ENCODE results near the gene RANBP2. TPM values are rescaled to one million over a fixed set of nuclear protein-coding genes. Genes with fewer than 3 reads are reported as not detected.

RANBP2 gene
- total RNA-seq, 1 donor from 2014 or later = 91.7 TPM

DNA sequence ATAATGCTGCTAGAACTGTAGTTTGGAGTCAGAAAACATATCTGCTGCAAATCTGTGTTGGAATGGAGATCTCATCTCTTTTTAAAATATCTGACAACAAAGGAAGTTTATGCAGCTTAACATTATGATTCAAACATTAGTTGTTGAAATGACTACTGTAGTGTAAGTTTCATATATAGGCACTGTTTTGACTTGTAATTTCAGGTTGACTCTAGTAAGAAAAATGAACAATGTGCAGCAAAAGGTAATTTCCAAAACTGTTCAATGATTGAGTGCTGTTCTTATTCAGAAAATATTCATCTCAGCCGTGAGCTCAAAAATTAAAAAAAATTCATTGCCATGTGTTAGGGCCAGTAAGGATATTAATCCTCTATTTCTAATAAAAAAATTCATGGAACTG lies 115.8 kb downstream of the RANBP2 start:
- DNase-seq (ENCODE audit: low spot score) = no peak

Other genes starting within 250 kb of the RANBP2 start
- 170 TPM for gene LIMS1, start 185.0 kb upstream of the RANBP2 start, total RNA-seq (ENCODE audit: insufficient read depth, low replicate concordance)
- 6.7 TPM for gene CCDC138, start 67.3 kb downstream of the RANBP2 start, total RNA-seq (ENCODE audit: insufficient read depth, low replicate concordance)